A549 treated with DMSO at 1 μM for 4 hours (cell line): ENCODE results near the gene KMT2B. TPM values are rescaled to one million over a fixed set of nuclear protein-coding genes. Genes with fewer than 3 reads are reported as not detected.

Source experiments
- total RNA-seq: library from RNA; stranded (reverse); fragments of 200-300 nt; extraction: Qiagen RNA extraction; gene quantifications from 5 replicates; pipeline ENCODE4 v1.2.3, GENCODE V29; 2022; ENCODE audit warnings: low read depth

KMT2B gene
- 47.8 to 63.3 TPM (median 58.5 TPM) in 5 replicates for total RNA-seq

GRCh38 chr19:35717665-35718344 is at the start of gene KMT2B:
Gene KMT2B (plus strand): TSS chr19:35718003. CDS start chr19:35718019, 16 bp downstream.

GRCh38 chr19:35704218-35704617 is 13.6 kb upstream of the KMT2B start, which contains the start of gene ZBTB32:
Gene ZBTB32 (plus strand): TSS chr19:35704558. CDS start chr19:35714627, 10,069 bp downstream.

GRCh38 chr19:35742121-35742724 is 24.4 kb downstream of the KMT2B start, which contains the start of gene IGFLR1:
Gene IGFLR1 (minus strand): TSS chr19:35742452. CDS start chr19:35741180, 1,272 bp downstream.

GRCh38 chr19:35745328-35746086 is 27.7 kb downstream of the KMT2B start, which contains the start of the genes PSENEN and U2AF1L4:
Gene PSENEN (plus strand): TSS chr19:35745651. CDS start chr19:35745931, 280 bp downstream.
Gene U2AF1L4 (minus strand): TSS chr19:35745418. CDS start chr19:35745391, 27 bp downstream.

GRCh38 chr19:35748106-35749020 is 30.6 kb downstream of the KMT2B start, which contains the start of gene LIN37:
Gene LIN37 (plus strand): TSS chr19:35748576. CDS start chr19:35748725, 149 bp downstream.

GRCh38 chr19:35756377-35757230 is 38.8 kb downstream of the KMT2B start, which contains the start of gene HSPB6:
Gene HSPB6 (minus strand): TSS chr19:35757029. CDS start chr19:35757008, 21 bp downstream.

GRCh38 chr19:35757749-35758608 is 40.2 kb downstream of the KMT2B start, which contains the start of gene PROSER3:
Gene PROSER3 (plus strand): TSS chr19:35758176. CDS start chr19:35758216, 40 bp downstream.

GRCh38 chr19:35775298-35776101 is 57.7 kb downstream of the KMT2B start, which contains the start of gene ARHGAP33:
Gene ARHGAP33 (plus strand): TSS chr19:35775564. CDS start chr19:35775659, 95 bp downstream.

Other genes with a start within 250 kb of the KMT2B start
- gene KRTDAP, start 227.5 kb upstream of the KMT2B start, total RNA-seq: not detected in 5 replicates
- gene DMKN, start 204.4 kb upstream of the KMT2B start, total RNA-seq: 27.3 to 37.1 TPM (median 33.6 TPM) in 5 replicates
- gene SBSN, start 189.7 kb upstream of the KMT2B start, total RNA-seq: 2.7 to 3.9 TPM (median 3.0 TPM) in 5 replicates
- not detected in 5 replicates for gene GAPDHS, start 184.5 kb upstream of the KMT2B start, total RNA-seq
- 350 to 445 TPM (median 403 TPM) in 5 replicates for gene TMEM147, start 172.4 kb upstream of the KMT2B start, total RNA-seq
- gene ATP4A, start 154.3 kb upstream of the KMT2B start, total RNA-seq: 0.10 TPM in 1 of 5 replicates, not detected in the others
- gene PMIS2, start 131.8 kb upstream of the KMT2B start, total RNA-seq: not detected in 5 replicates
- gene HAUS5, start 105.3 kb upstream of the KMT2B start, total RNA-seq: 10.8 to 18.4 TPM (median 15.7 TPM) in 5 replicates
- 147 to 213 TPM (median 187 TPM) in 5 replicates for gene RBM42, start 89.0 kb upstream of the KMT2B start, total RNA-seq
- gene ETV2, start 76.3 kb upstream of the KMT2B start, total RNA-seq: 2.1 to 3.1 TPM (median 2.3 TPM) in 5 replicates
- 1,270 to 1,573 TPM (median 1,320 TPM) in 5 replicates for gene COX6B1, start 69.7 kb upstream of the KMT2B start, total RNA-seq
- gene UPK1A, start 51.5 kb upstream of the KMT2B start, total RNA-seq: 0.64 to 1.2 TPM (median 0.84 TPM) in 5 replicates
- 0.05 TPM in 1 of 5 replicates, not detected in the others for gene ZBTB32, start 13.4 kb upstream of the KMT2B start, total RNA-seq
- gene IGFLR1, start 24.4 kb downstream of the KMT2B start, total RNA-seq: 10.2 to 13.0 TPM (median 11.9 TPM) in 5 replicates
- gene U2AF1L4, start 27.4 kb downstream of the KMT2B start, total RNA-seq: 23.0 to 29.3 TPM (median 28.6 TPM) in 5 replicates
- 273 to 299 TPM (median 279 TPM) in 5 replicates for gene PSENEN, start 27.6 kb downstream of the KMT2B start, total RNA-seq
- 20.7 to 27.8 TPM (median 21.4 TPM) in 5 replicates for gene LIN37, start 30.6 kb downstream of the KMT2B start, total RNA-seq
- 0.16 to 0.34 TPM (median 0.20 TPM) in 5 replicates for gene HSPB6, start 39.0 kb downstream of the KMT2B start, total RNA-seq
- gene PROSER3, start 40.2 kb downstream of the KMT2B start, total RNA-seq: 27.5 to 38.7 TPM (median 32.5 TPM) in 5 replicates
- gene ARHGAP33, start 57.6 kb downstream of the KMT2B start, total RNA-seq: 3.5 to 9.2 TPM (median 6.2 TPM) in 5 replicates
- 0.27 to 0.66 TPM (median 0.41 TPM) in 4 of 5 replicates, not detected in the other for gene PRODH2, start 94.8 kb downstream of the KMT2B start, total RNA-seq
- 0.17 to 0.77 TPM (median 0.42 TPM) in 5 replicates for gene NPHS1, start 134.5 kb downstream of the KMT2B start, total RNA-seq
- 0.44 to 0.74 TPM (median 0.58 TPM) in 5 replicates for gene KIRREL2, start 138.9 kb downstream of the KMT2B start, total RNA-seq
- 82.7 to 99.7 TPM (median 88.7 TPM) in 5 replicates for gene APLP1, start 150.6 kb downstream of the KMT2B start, total RNA-seq
- gene NFKBID, start 182.5 kb downstream of the KMT2B start, total RNA-seq: 6.5 to 8.9 TPM (median 7.4 TPM) in 5 replicates
- gene HCST, start 184.5 kb downstream of the KMT2B start, total RNA-seq: 0.25 to 0.75 TPM (median 0.60 TPM) in 3 of 5 replicates, not detected in the others
- 0.31 TPM in 1 of 5 replicates, not detected in the others for gene TYROBP, start 190.3 kb downstream of the KMT2B start, total RNA-seq
- 11.7 to 28.8 TPM (median 20.5 TPM) in 5 replicates for gene LRFN3, start 218.4 kb downstream of the KMT2B start, total RNA-seq